Muscle layer of duodenum (tissue), 2 donors: Measurements from ENCODE around the gene CAMK1D.

Experiments used
- H3K27ac ChIP-seq: one replicate; pipeline ENCODE4 v1.7.0; 2013; ENCODE audit warnings: mild to moderate bottlenecking, low read length
- H3K27me3 ChIP-seq: one replicate; pipeline ENCODE4 v1.7.0; 2013; ENCODE audit warnings: low read depth, mild to moderate bottlenecking, control low read depth, low read length
- H3K36me3 ChIP-seq, 2 donors: one replicate each; pipeline ENCODE4 v1.7.0; 2013; ENCODE audit warnings: low read length in 2 of 2, control low read depth in 1 of 2, mild to moderate bottlenecking in 1 of 2; ENCODE audit not compliant: insufficient read depth in 2 of 2, control insufficient read depth in 1 of 2
- H3K4me1 ChIP-seq, 2 donors: one replicate each; pipeline ENCODE4 v1.7.0; 2013; ENCODE audit warnings: low read length in 2 of 2, mild to moderate bottlenecking in 2 of 2, control low read depth in 1 of 2, moderate library complexity in 1 of 2; ENCODE audit not compliant: insufficient read depth in 2 of 2, control insufficient read depth in 1 of 2
- H3K4me3 ChIP-seq, 2 donors: one replicate each; pipeline ENCODE4 v1.7.0; 2013; ENCODE audit warnings: low read length in 2 of 2, low read depth in 1 of 2, mild to moderate bottlenecking in 1 of 2
- H3K9me3 ChIP-seq, 2 donors: one replicate each; pipeline ENCODE4 v1.7.0; 2013; ENCODE audit warnings: low read length in 2 of 2, control low read depth in 1 of 2, mild to moderate bottlenecking in 1 of 2; ENCODE audit not compliant: control insufficient read depth in 1 of 2
- donor health status: healthy.

Gene CAMK1D

GRCh38 chr10:12597176-12597575 lies 247.8 kb downstream of the CAMK1D start:
- no peaks in the 10 kb centered on the region for H3K36me3 ChIP-seq
- no peak overlapping the region for H3K4me3 ChIP-seq
- no peaks in the 10 kb centered on the region for H3K9me3 ChIP-seq
- H3K4me1 ChIP-seq: peaks cover 0 to under 1% of the 10 kb centered on the region in 2 donors
- H3K27me3 ChIP-seq: no peaks in the 10 kb centered on the region
- H3K27ac ChIP-seq: no peak overlapping the region

GRCh38 chr10:12597788-12598765 lies 248.7 kb downstream of the CAMK1D start:
- H3K36me3 ChIP-seq: no peaks in the 10 kb centered on the region
- H3K27me3 ChIP-seq: no peaks in the 10 kb centered on the region
- H3K27ac ChIP-seq: no peak overlapping the region
- no peak overlapping the region for H3K4me3 ChIP-seq
- peaks cover 0 to 5% of the 10 kb centered on the region in 2 donors for H3K4me1 ChIP-seq
- no peaks in the 10 kb centered on the region for H3K9me3 ChIP-seq

GRCh38 chr10:12600652-12601051 lies 251.3 kb downstream of the CAMK1D start:
- H3K4me1 ChIP-seq: peaks cover 6 to 10% of the 10 kb centered on the region in 2 donors
- no peak overlapping the region for H3K27ac ChIP-seq
- no peaks in the 10 kb centered on the region for H3K9me3 ChIP-seq
- no peak overlapping the region for H3K4me3 ChIP-seq
- no peaks in the 10 kb centered on the region for H3K36me3 ChIP-seq
- no peaks in the 10 kb centered on the region for H3K27me3 ChIP-seq

GRCh38 chr10:12602521-12602920 lies 253.2 kb downstream of the CAMK1D start:
- Histone ChIP-seq H3K4me3 (no peak overlapping the region), H3K9me3 (no peaks in the 10 kb centered on the region), H3K36me3 (no peaks in the 10 kb centered on the region), H3K4me1 (peaks cover 6 to 19% of the 10 kb centered on the region in 2 donors), H3K27me3 (no peaks in the 10 kb centered on the region), H3K27ac (no peak overlapping the region)

- Histone ChIP-seq H3K27me3 (no peaks in the 10 kb centered on the region), H3K9me3 (no peaks in the 10 kb centered on the region), H3K36me3 (no peaks in the 10 kb centered on the region), H3K27ac (no peak overlapping the region), H3K4me1 (peaks cover 6 to 19% of the 10 kb centered on the region in 2 donors), H3K4me3 (no peak overlapping the region)
Measured at GRCh38 chr10:12603766-12604470, 254.6 kb downstream of the CAMK1D start.

GRCh38 chr10:12605580-12606405 lies 256.4 kb downstream of the CAMK1D start:
- Histone ChIP-seq H3K27ac (peak overlapping the region; percentile 63), H3K4me3 (peak overlapping the region; percentile 42 to 48), H3K9me3 (no peaks in the 10 kb centered on the region), H3K4me1 (peaks cover 6 to 19% of the 10 kb centered on the region in 2 donors), H3K27me3 (no peaks in the 10 kb centered on the region), H3K36me3 (no peaks in the 10 kb centered on the region)

- no peaks in the 10 kb centered on the region for H3K36me3 ChIP-seq
- H3K4me3 ChIP-seq: peak overlapping the region in 1 of 2 donors; percentile 42
- H3K27me3 ChIP-seq: no peaks in the 10 kb centered on the region
- H3K4me1 ChIP-seq: peaks cover 6 to 19% of the 10 kb centered on the region in 2 donors
- H3K9me3 ChIP-seq: no peaks in the 10 kb centered on the region
- peak overlapping the region; percentile 63 for H3K27ac ChIP-seq
Measured at GRCh38 chr10:12606461-12606860, 257.1 kb downstream of the CAMK1D start.

- Histone ChIP-seq H3K4me3 (no peak overlapping the region), H3K4me1 (peaks cover 6 to 14% of the 10 kb centered on the region in 2 donors), H3K27me3 (no peaks in the 10 kb centered on the region), H3K36me3 (no peaks in the 10 kb centered on the region), H3K9me3 (no peaks in the 10 kb centered on the region), H3K27ac (no peak overlapping the region)
Measured at GRCh38 chr10:12608761-12609160, 259.4 kb downstream of the CAMK1D start.

- H3K27ac ChIP-seq: no peak overlapping the region
- H3K4me3 ChIP-seq: no peak overlapping the region
- peaks cover 6 to 14% of the 10 kb centered on the region in 2 donors for H3K4me1 ChIP-seq
- H3K9me3 ChIP-seq: no peaks in the 10 kb centered on the region
- H3K27me3 ChIP-seq: no peaks in the 10 kb centered on the region
- no peaks in the 10 kb centered on the region for H3K36me3 ChIP-seq
Measured at GRCh38 chr10:12609435-12609834, 260.1 kb downstream of the CAMK1D start.

- H3K27me3 ChIP-seq: no peaks in the 10 kb centered on the region
- H3K36me3 ChIP-seq: no peaks in the 10 kb centered on the region
- H3K4me3 ChIP-seq: no peak overlapping the region
- no peaks in the 10 kb centered on the region for H3K9me3 ChIP-seq
- H3K27ac ChIP-seq: no peak overlapping the region
- no peaks in the 10 kb centered on the region for H3K4me1 ChIP-seq
Measured at GRCh38 chr10:12613136-12613535, 263.8 kb downstream of the CAMK1D start.
